DMS53 (cell line): ENCODE measurements around the gene MYOM3.
"Not testable (repeated sequence)": the region's sequence is repeated elsewhere in the genome, so short reads cannot be mapped to it uniquely, and the experiment has no call there.

ENCODE experiments used
- DNase-seq: peaks from one replicate; lab custom pipeline; 2025; lab: John Stamatoyannopoulos, UW

MYOM3 gene

GRCh38 chr1:24071941-24072340, 40.0 kb downstream of the MYOM3 start:
- DNase-seq = no peak

- DNase-seq = peak; percentile 90
Observed at GRCh38 chr1:24070821-24071393, 41.0 kb downstream of the MYOM3 start.

GRCh38 chr1:24069817-24070216, 42.1 kb downstream of the MYOM3 start:
- no peak for DNase-seq

GRCh38 chr1:24067978-24068377, 44.0 kb downstream of the MYOM3 start:
- DNase-seq = no peak

GRCh38 chr1:24065304-24065703, 46.6 kb downstream of the MYOM3 start:
- no peak for DNase-seq

GRCh38 chr1:24062221-24062620, 49.7 kb downstream of the MYOM3 start:
- no peak for DNase-seq

GRCh38 chr1:24060482-24060881, 51.5 kb downstream of the MYOM3 start:
- no peak for DNase-seq

GRCh38 chr1:24058671-24059455, 53.1 kb downstream of the MYOM3 start:
- no peak for DNase-seq

GRCh38 chr1:24057171-24057570, 54.8 kb downstream of the MYOM3 start:
- no peak for DNase-seq

GRCh38 chr1:24055681-24056080, 56.3 kb downstream of the MYOM3 start:
- no peak for DNase-seq

GRCh38 chr1:24052220-24052619, 59.7 kb downstream of the MYOM3 start:
- no peak for DNase-seq

- DNase-seq = no peak
Observed at GRCh38 chr1:24051206-24051945, 60.6 kb downstream of the MYOM3 start.

- DNase-seq = no peak
Observed at GRCh38 chr1:24049733-24050132, 62.2 kb downstream of the MYOM3 start.

- not testable (repeated sequence) for DNase-seq
Observed at GRCh38 chr1:24048894-24049293, 63.0 kb downstream of the MYOM3 start.

GRCh38 chr1:24048205-24048869, 63.6 kb downstream of the MYOM3 start:
- DNase-seq = no peak

GRCh38 chr1:24047110-24047477, 64.8 kb downstream of the MYOM3 start:
- no peak for DNase-seq

GRCh38 chr1:24045771-24046170, 66.2 kb downstream of the MYOM3 start:
- no peak for DNase-seq

GRCh38 chr1:24044672-24045071, 67.3 kb downstream of the MYOM3 start:
- DNase-seq = not testable (repeated sequence)

GRCh38 chr1:24043345-24044032, 68.4 kb downstream of the MYOM3 start:
- no peak for DNase-seq

GRCh38 chr1:24042315-24042714, 69.6 kb downstream of the MYOM3 start:
- DNase-seq = no peak

GRCh38 chr1:24036088-24036487, 75.8 kb downstream of the MYOM3 start:
- no peak for DNase-seq

GRCh38 chr1:24032981-24033380, 79.0 kb downstream of the MYOM3 start:
- DNase-seq = no peak
